HepG2 (cell line): Measurements from ENCODE around the gene ACTN4. TPM values are rescaled to one million over a fixed set of nuclear protein-coding genes. Genes with fewer than 3 reads are reported as not detected.
A peak's percentile ranks its signal among the peaks of the same experiment; 100 is the strongest.

ENCODE experiments used
- ATAD3A ChIP-seq: sonication (generic); formaldehyde crosslinking; IDR thresholded peaks from 2 replicates; pipeline ENCODE4 v1.4.0; 2020; ENCODE audit warnings: missing genetic modification reagents
- ATF4 ChIP-seq, 2 experiments: fragments of 450-650 bp in 1 of 2; sonication (generic) in 1 of 2; formaldehyde crosslinking; IDR thresholded peaks; 2 replicates each; pipeline versions ENCODE4 v1.5.0 to v1.8.0; 2020 to 2022; ENCODE audit warnings: mild to moderate bottlenecking in 1 of 2, missing genetic modification reagents in 1 of 2
- CSRNP1 ChIP-seq: sonication (generic); formaldehyde crosslinking; IDR thresholded peaks from 2 replicates; pipeline ENCODE4 v1.8.1; 2023; ENCODE audit warnings: mild to moderate bottlenecking, missing genetic modification reagents
- EHMT2 ChIP-seq: fragments of 200-600 bp; sonication (generic); IDR thresholded peaks from 2 replicates; pipeline ENCODE4 v1.7.0; 2017; ENCODE audit warnings: antibody characterized with exemption, low read depth, low read length, borderline replicate concordance
- NCOA1 ChIP-seq: sonication (generic); formaldehyde crosslinking; IDR thresholded peaks from 2 replicates; pipeline ENCODE4 v1.9.0; 2021; ENCODE audit warnings: missing genetic modification reagents
- POGZ ChIP-seq: sonication (generic); formaldehyde crosslinking; IDR thresholded peaks from 2 replicates; pipeline ENCODE4 v1.4.0; 2020; ENCODE audit warnings: mild to moderate bottlenecking, missing genetic modification reagents
- REL ChIP-seq: sonication (generic); formaldehyde crosslinking; conservative IDR thresholded peaks from 2 replicates; pipeline ENCODE4 v1.8.0; 2022; ENCODE audit warnings: mild to moderate bottlenecking, missing genetic modification reagents, moderate library complexity
- ZBTB25 ChIP-seq: IDR thresholded peaks from 2 replicates; pipeline ENCODE4 v1.6.1; 2018; ENCODE audit warnings: missing genetic modification reagents
- ZNF10 ChIP-seq: sonication (generic); formaldehyde crosslinking; IDR thresholded peaks from 2 replicates; pipeline ENCODE4 v1.4.0; 2020; ENCODE audit warnings: mild to moderate bottlenecking, low read depth, missing genetic modification reagents, borderline replicate concordance
- ZNF331 ChIP-seq: sonication (generic); formaldehyde crosslinking; IDR thresholded peaks from 2 replicates; pipeline ENCODE4 v1.4.0; 2020; ENCODE audit warnings: missing genetic modification reagents
- ZNF362 ChIP-seq: sonication (generic); formaldehyde crosslinking; IDR thresholded peaks from 2 replicates; pipeline ENCODE4 v1.4.0; 2020; ENCODE audit warnings: missing genetic modification reagents, mild to moderate bottlenecking, borderline replicate concordance
- ZNF75D ChIP-seq: sonication (generic); formaldehyde crosslinking; IDR thresholded peaks from 2 replicates; pipeline ENCODE4 v1.8.1; 2023; ENCODE audit warnings: missing genetic modification reagents, mild to moderate bottlenecking, borderline replicate concordance
- ZNF841 ChIP-seq: sonication (generic); formaldehyde crosslinking; IDR thresholded peaks from 2 replicates; pipeline ENCODE4 v1.8.1; 2023; ENCODE audit warnings: missing genetic modification reagents, borderline replicate concordance
- polyA plus RNA-seq, 8 experiments: library from polyadenylated mRNA; depleted of rRNA in 3 of 8; stranded (reverse) in 7 of 8; unstranded in 1 of 8; fragments of >200 nt; fragmentation: Illumina TruSeq in 4 of 8; extraction: Trizol in 4 of 8; gene quantifications; 2 replicates each; pipeline versions ENCODE4 v1.2.1 to v1.2.3, GENCODE V29; 2011 to 2016; ENCODE audit warnings: low read depth in 4 of 8, missing spikeins in 1 of 8, mixed read lengths in 1 of 8; ENCODE audit not compliant: insufficient read depth in 1 of 8
- total RNA-seq, 5 experiments: library from RNA; depleted of rRNA; stranded (reverse); fragments of >200 nt; fragmentation: Illumina TruSeq; extraction: Trizol; gene quantifications; 2 replicates each; pipeline ENCODE4 v1.2.3, GENCODE V29; 2016; ENCODE audit warnings: low read depth in 1 of 5
- TF ChIP-seq, protein P1 (sequence below): sonication (generic); formaldehyde crosslinking; IDR thresholded peaks from 2 replicates; pipeline ENCODE4 v1.4.0; 2020; ENCODE audit warnings: missing genetic modification reagents
- TF ChIP-seq, protein P2 (sequence below): sonication (generic); formaldehyde crosslinking; IDR thresholded peaks from 2 replicates; pipeline ENCODE4 v1.5.0; 2020; ENCODE audit warnings: mild to moderate bottlenecking, missing genetic modification reagents
- TF ChIP-seq, protein P3 (sequence below): IDR thresholded peaks from 2 replicates; pipeline ENCODE4 v1.6.1; 2016; ENCODE audit warnings: low read depth

Gene ACTN4
- total and polyA plus RNA-seq, 2 of the 13 experiments (the other 11 are each of a cell fraction or from before 2014, with no cell fraction given): 171 to 192 TPM

DNA sequence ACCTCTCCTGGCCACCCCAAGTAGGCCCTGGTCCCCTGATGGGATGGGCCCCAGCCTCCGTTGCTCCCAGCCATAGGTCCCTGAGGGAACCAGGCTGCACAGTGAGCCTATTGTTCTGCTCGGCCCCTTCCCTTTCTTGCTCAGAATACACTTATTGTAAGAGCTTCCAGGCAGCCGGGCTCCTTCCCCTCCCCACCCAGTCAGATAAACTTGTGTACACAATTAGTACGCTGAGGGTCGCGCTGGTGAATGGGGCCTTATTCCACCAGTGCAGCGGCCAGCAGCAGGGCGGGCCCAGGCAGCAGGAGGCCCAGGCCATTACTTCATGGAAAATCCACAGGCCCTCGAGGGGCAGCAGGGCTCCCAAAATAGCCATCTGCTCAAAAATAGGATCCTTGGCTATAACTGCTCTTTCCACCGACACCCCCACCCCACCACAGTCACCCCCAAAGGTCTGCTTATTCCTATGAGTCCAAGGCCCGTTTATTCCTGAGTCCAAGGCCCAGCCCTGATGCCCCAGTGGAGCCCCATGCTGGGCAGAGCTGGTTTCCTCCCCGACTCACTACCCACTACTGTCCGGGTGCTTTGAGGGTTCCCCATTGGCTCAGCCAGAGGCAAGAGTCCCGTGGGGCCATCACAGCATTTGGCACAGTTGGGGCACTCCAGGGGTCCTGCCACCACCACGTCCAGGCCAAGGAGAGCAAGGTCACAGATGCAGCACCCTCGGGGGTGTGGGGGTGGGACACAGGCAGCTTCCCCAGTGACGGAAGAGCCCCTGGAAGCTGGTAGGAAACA lies 74.7 kb downstream of the ACTN4 start (continued):
- TF ChIP-seq ZNF10 (CRISPR knock-in tag) (no peak), ATAD3A (CRISPR knock-in tag) (no peak), REL (CRISPR knock-in tag) (no peak), EHMT2 (no peak), ZBTB25 (CRISPR knock-in tag) (0 out of 2 replicates have a peak, but pooled peaks have one; percentile 37), POGZ (no peak), ZNF841 (CRISPR knock-in tag) (no peak), ATF4 (CRISPR knock-in tag; IDR thresholded peaks at IDR 0.05) (no peak), ZNF362 (CRISPR knock-in tag) (peak; percentile 51; the same call in 1 of the 2 replicates), ZNF75D (no peak), CSRNP1 (CRISPR knock-in tag) (peak; percentile 52; the same call in 1 of the 2 replicates), ZNF331 (CRISPR knock-in tag) (peak; percentile 86), NCOA1 (CRISPR knock-in tag) (no peak)
- TF ChIP-seq, protein P1, sequence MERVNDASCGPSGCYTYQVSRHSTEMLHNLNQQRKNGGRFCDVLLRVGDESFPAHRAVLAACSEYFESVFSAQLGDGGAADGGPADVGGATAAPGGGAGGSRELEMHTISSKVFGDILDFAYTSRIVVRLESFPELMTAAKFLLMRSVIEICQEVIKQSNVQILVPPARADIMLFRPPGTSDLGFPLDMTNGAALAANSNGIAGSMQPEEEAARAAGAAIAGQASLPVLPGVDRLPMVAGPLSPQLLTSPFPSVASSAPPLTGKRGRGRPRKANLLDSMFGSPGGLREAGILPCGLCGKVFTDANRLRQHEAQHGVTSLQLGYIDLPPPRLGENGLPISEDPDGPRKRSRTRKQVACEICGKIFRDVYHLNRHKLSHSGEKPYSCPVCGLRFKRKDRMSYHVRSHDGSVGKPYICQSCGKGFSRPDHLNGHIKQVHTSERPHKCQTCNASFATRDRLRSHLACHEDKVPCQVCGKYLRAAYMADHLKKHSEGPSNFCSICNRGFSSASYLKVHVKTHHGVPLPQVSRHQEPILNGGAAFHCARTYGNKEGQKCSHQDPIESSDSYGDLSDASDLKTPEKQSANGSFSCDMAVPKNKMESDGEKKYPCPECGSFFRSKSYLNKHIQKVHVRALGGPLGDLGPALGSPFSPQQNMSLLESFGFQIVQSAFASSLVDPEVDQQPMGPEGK: peak; percentile 93
- TF ChIP-seq, protein P2, sequence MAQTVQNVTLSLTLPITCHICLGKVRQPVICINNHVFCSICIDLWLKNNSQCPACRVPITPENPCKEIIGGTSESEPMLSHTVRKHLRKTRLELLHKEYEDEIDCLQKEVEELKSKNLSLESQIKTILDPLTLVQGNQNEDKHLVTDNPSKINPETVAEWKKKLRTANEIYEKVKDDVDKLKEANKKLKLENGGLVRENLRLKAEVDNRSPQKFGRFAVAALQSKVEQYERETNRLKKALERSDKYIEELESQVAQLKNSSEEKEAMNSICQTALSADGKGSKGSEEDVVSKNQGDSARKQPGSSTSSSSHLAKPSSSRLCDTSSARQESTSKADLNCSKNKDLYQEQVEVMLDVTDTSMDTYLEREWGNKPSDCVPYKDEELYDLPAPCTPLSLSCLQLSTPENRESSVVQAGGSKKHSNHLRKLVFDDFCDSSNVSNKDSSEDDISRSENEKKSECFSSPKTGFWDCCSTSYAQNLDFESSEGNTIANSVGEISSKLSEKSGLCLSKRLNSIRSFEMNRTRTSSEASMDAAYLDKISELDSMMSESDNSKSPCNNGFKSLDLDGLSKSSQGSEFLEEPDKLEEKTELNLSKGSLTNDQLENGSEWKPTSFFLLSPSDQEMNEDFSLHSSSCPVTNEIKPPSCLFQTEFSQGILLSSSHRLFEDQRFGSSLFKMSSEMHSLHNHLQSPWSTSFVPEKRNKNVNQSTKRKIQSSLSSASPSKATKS (CRISPR knock-in tag): no peak
- TF ChIP-seq, protein P3, sequence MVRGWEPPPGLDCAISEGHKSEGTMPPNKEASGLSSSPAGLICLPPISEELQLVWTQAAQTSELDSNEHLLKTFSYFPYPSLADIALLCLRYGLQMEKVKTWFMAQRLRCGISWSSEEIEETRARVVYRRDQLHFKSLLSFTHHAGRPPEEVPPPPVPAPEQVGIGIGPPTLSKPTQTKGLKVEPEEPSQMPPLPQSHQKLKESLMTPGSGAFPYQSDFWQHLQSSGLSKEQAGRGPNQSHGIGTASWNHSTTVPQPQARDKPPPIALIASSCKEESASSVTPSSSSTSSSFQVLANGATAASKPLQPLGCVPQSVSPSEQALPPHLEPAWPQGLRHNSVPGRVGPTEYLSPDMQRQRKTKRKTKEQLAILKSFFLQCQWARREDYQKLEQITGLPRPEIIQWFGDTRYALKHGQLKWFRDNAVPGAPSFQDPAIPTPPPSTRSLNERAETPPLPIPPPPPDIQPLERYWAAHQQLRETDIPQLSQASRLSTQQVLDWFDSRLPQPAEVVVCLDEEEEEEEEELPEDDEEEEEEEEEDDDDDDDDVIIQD: no peak
